ENCODE measurements around the gene ACOT11.

- TF ChIP-seq CTCF (IDR thresholded peaks at IDR 0.05) (no peak), POLR2A (IDR thresholded peaks at IDR 0.05) (no peak)
These were observed 23.9 kb downstream of the ACOT11 start for GRCh38 chr1:54571803-54572541.
